Measurements from ENCODE around the gene AMMECR1. TPM values are rescaled to one million over a fixed set of nuclear protein-coding genes. Genes with fewer than 3 reads are reported as not detected.

AMMECR1 gene
- total and polyA plus RNA-seq, 4 donors, result 3.5 to 14.0 (median 5.7) TPM

DNA sequence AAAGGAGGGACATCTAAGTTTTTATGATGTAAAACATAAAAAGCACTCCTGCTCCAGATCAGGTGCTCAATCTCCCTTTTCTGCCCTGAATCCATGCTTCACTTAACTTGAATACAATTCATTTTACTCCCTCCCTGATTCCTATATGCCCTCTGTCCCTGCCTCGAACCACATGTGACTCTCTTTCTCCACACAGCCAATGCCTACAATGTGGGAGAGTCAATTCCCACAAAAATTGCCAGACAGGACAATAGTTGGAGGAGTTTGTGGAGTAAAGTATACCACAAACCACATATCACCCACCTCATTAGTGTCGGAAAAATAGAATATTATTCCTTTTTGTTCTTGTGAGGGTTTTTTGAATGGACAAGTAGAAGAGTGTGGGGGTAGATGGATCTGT is 9.7 kb downstream of the AMMECR1 start:
- Histone ChIP-seq H3K4me1 (ENCODE audit: control insufficient read depth in 5 of 5, insufficient read depth in 5 of 5, low read length in 5 of 5) (peaks cover 0 to 6% (median 0%) of the 10 kb centered on the region in 5 donors), H3K27me3 (ENCODE audit: control insufficient read depth in 3 of 3, insufficient read depth in 3 of 3, low read length in 2 of 3) (peaks cover 0 to 49% (median 9%) of the 10 kb centered on the region in 3 donors), H3K9me3 (ENCODE audit: control insufficient read depth in 4 of 4, insufficient read depth in 3 of 4, low read length in 3 of 4) (no peaks in the 10 kb centered on the region), H3K4me3 (no peak overlapping the region), H3K27ac (ENCODE audit: low read depth in 1 of 2, low read length in 1 of 2) (no peak overlapping the region), H3K9ac (ENCODE audit: insufficient read depth in 1 of 2, low read length in 2 of 2) (no peak overlapping the region), H3K36me3 (ENCODE audit: control insufficient read depth in 4 of 4, insufficient read depth in 4 of 4, low read length in 4 of 4) (no peaks in the 10 kb centered on the region)
- TF ChIP-seq, protein P1, sequence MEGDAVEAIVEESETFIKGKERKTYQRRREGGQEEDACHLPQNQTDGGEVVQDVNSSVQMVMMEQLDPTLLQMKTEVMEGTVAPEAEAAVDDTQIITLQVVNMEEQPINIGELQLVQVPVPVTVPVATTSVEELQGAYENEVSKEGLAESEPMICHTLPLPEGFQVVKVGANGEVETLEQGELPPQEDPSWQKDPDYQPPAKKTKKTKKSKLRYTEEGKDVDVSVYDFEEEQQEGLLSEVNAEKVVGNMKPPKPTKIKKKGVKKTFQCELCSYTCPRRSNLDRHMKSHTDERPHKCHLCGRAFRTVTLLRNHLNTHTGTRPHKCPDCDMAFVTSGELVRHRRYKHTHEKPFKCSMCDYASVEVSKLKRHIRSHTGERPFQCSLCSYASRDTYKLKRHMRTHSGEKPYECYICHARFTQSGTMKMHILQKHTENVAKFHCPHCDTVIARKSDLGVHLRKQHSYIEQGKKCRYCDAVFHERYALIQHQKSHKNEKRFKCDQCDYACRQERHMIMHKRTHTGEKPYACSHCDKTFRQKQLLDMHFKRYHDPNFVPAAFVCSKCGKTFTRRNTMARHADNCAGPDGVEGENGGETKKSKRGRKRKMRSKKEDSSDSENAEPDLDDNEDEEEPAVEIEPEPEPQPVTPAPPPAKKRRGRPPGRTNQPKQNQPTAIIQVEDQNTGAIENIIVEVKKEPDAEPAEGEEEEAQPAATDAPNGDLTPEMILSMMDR (IDR thresholded peaks at IDR 0.05; ENCODE audit: control extremely low read depth, extremely low read depth), result no peak
- no peak for ATAC-seq (ENCODE audit: insufficient read depth, low FRiP score)
- 90 to 94% methylated on average over 2 of the region's 2 CpGs for WGBS, 2 donors
- no peak for DNase-seq

DNA sequence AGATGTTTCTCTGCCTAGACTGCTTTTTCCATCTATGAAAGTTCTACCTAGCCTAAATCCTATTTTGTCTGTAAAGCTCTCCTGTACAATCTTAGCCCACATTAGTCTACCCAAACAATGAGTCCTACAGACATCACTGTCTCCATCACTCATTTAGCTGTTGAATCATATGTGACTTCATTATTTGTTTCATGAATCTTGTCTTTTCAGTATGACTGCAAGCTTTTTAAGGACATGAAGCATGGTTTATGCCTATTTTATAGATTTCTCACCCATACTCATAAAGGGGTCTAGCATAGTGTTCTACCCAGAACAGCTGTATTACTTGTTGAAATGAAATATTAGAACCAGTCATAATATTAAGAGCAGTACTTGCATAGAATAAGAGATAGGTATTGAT is 13.0 kb downstream of the AMMECR1 start:
- Histone ChIP-seq H3K27me3 (ENCODE audit: control insufficient read depth in 3 of 3, insufficient read depth in 3 of 3, low read length in 2 of 3) (peaks cover 0 to 51% (median 3%) of the 10 kb centered on the region in 3 donors), H3K9me3 (ENCODE audit: control insufficient read depth in 4 of 4, insufficient read depth in 3 of 4, low read length in 3 of 4) (no peaks in the 10 kb centered on the region), H3K36me3 (ENCODE audit: control insufficient read depth in 4 of 4, insufficient read depth in 4 of 4, low read length in 4 of 4) (no peaks in the 10 kb centered on the region), H3K9ac (ENCODE audit: insufficient read depth in 1 of 2, low read length in 2 of 2) (no peak overlapping the region), H3K4me1 (ENCODE audit: control insufficient read depth in 5 of 5, insufficient read depth in 5 of 5, low read length in 5 of 5) (peaks cover 0 to 2% (median 0%) of the 10 kb centered on the region in 5 donors), H3K4me3 (no peak overlapping the region), H3K27ac (ENCODE audit: low read depth in 1 of 2, low read length in 1 of 2) (no peak overlapping the region)
- TF ChIP-seq, protein P1 (IDR thresholded peaks at IDR 0.05; ENCODE audit: control extremely low read depth, extremely low read depth), result no peak
- DNase-seq (no peak), ATAC-seq (ENCODE audit: insufficient read depth, low FRiP score) (no peak)

DNA sequence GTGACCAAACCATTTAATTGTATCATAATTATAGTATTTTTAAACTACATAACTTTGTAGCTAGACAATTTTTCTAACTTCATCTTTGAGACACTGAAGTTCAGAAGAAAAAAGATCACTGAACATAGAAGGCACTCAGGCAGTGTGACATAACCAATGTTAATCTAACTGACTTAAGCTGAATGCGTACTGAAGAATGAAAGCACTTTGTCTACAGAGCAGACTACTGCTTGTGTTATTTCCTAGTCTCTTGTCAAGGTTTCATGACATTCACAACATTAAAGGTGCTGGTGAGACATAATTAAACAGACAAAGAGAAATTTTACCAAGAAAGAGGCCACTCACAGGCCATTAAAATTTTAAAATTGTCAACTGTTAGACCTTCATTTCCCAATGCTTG is 13.5 kb downstream of the AMMECR1 start:
- H3K4me3 ChIP-seq, result no peak overlapping the region
- 79 to 88% methylated on average over 1 of the region's 1 CpG for WGBS, 2 donors

More for the DNA sequence above, 13.5 kb downstream of the AMMECR1 start:
- Histone ChIP-seq H3K36me3 (ENCODE audit: control insufficient read depth in 4 of 4, insufficient read depth in 4 of 4, low read length in 4 of 4) (no peaks in the 10 kb centered on the region), H3K4me1 (ENCODE audit: control insufficient read depth in 5 of 5, insufficient read depth in 5 of 5, low read length in 5 of 5) (peaks cover 0 to 2% (median 0%) of the 10 kb centered on the region in 5 donors), H3K9ac (ENCODE audit: insufficient read depth in 1 of 2, low read length in 2 of 2) (no peak overlapping the region), H3K27ac (ENCODE audit: low read depth in 1 of 2, low read length in 1 of 2) (no peak overlapping the region), H3K9me3 (ENCODE audit: control insufficient read depth in 4 of 4, insufficient read depth in 3 of 4, low read length in 3 of 4) (no peaks in the 10 kb centered on the region), H3K27me3 (ENCODE audit: control insufficient read depth in 3 of 3, insufficient read depth in 3 of 3, low read length in 2 of 3) (peaks cover 0 to 51% (median 3%) of the 10 kb centered on the region in 3 donors)
- no peak for DNase-seq
- ATAC-seq (ENCODE audit: insufficient read depth, low FRiP score), result no peak
- TF ChIP-seq, protein P1 (IDR thresholded peaks at IDR 0.05; ENCODE audit: control extremely low read depth, extremely low read depth), result no peak

Data from lung (tissue), 12 donors.